ENCODE measurements around the gene DIMT1. TPM values are rescaled to one million over a fixed set of nuclear protein-coding genes. Genes with fewer than 3 reads are reported as not detected.
A peak's percentile ranks its signal among the peaks of the same experiment; 100 is the strongest.

The DIMT1 gene
- 21.5 TPM for total RNA-seq

- ATAC-seq = peak; percentile 100
Observed at GRCh38 chr5:62403411-62404250, at the start of gene DIMT1. TSS of gene DIMT1 (minus strand) at chr5:62403905. CDS start at chr5:62403772, 133 bp downstream.

DNA sequence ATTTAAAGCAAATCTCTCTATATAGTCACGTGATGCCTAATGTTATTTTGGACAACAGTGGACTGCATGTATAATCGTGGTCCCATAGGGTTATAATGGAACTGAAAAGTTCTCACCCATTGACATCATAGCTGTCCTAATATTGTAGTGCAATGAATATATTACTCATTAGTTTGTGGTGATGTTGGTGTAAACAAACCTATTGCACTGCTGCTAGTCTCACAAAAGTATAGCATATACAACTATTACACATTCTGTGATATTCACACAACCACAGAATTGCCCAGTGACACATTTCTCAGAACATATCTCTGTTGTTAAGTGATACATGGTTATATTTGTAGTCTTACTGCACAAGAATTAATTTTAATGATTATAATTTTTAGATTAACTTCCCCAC, 46.6 kb upstream of the DIMT1 start:
- ATAC-seq = no peak

DNA sequence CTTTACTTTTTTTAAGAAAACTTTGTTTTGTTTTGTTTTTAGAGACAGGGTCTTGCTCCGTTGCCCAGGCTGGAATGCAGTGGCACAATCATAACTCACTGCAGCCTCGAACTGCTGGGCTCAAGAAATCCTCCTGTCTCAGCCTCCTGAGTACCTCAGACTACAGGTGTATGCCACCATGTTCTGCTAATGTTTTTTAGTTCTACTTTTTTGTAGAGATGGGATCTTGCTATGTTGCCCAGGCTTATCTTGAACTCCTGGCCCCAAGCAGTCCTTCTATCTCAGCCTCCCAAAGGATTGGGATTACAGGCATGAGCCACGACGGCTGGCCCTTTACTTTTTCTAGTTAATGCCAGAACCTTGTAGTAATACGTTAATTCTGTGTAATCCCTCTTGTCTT, 44.8 kb upstream of the DIMT1 start:
- no peak for ATAC-seq

GRCh38 chr5:62432621-62433064, 28.9 kb upstream of the DIMT1 start:
- no peak for ATAC-seq

DNA sequence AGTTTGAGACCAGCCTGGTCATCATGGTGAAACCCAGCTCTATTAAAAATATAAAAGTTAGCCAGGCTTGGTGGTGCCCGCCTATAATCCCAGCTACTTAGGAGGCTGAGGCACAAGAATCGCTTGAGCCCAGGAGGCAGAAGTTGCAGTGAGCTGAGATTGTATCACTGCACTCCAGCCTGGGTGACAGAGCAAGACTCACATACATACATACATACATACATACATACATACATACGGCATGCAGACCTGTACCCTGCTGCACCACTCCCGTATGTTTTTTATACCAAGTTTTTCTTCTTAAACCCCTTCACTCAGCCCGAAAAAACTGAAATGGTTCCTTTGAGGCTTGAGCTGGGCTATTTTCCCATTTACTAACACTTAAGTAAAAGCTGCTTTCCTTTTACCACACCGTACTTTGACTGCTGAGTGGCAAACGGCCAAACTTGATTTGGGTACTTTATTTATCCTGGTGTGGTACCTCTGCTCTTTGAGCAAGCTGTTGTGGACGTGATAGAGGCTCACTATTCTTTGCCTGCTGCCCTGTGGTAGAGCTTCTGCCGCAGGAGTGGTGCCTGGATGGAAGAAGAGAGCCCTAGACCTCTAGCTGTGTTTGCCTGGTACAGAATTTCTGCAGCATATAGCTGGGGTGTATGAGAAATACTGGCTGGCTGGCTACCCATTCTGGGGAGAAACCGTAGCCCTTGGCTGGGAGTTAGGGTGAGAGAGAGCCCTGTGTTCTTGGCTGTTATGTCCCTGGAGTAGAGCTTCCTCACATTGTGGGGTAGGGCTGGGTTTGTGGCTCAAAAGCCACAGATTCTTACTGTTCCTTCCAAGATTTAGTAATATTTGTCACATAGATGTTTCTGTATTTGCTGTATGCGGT, 28.3 kb upstream of the DIMT1 start:
- ATAC-seq = no peak

- no peak for ATAC-seq
Observed at GRCh38 chr5:62424763-62425162, 21.1 kb upstream of the DIMT1 start.

- ATAC-seq = no peak
Observed at GRCh38 chr5:62421414-62421813, 17.7 kb upstream of the DIMT1 start.

DNA sequence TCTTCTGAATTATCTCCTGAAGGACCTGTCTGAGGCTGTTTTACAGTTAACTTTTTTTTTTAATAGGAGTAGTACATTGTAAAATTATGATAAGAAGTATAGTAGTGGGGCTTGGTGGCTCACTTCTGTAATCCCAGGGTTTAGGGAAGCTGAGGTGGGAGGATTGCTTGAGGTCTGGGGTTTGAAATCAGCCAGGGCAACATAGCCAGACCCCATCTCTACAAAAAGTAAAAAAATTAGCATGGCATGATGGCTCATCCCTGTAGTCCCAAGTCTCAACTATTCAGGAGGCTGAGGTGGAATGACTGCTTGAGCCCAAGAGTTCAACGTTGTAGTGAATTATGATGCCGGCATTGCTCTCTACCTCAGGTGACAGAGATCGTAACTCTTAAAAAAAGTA, 15.9 kb upstream of the DIMT1 start:
- ATAC-seq = no peak

GRCh38 chr5:62418462-62419076, 14.9 kb upstream of the DIMT1 start:
- no peak for ATAC-seq

DNA sequence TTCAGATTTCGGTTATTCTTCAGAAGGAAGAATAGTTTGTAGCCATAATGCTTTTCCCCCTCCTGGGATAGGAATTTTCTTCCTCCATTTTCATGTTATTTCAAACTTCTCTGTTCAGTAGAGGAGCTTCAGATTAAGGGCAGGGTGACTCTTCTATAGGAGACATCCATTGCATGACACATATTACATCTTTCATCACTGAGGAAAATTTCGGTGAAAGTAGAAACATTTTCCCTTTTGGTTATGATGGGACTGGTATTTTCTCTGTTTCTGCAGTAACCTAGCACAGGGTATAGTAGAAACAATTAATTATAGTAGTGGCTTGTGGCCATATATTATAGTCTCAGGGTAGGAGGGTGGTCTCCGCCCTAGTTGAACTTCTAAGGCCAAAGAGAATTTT, 10.0 kb upstream of the DIMT1 start:
- ATAC-seq = no peak

- ATAC-seq = peak; percentile 100
Observed at GRCh38 chr5:62412549-62413329, 9.0 kb upstream of the DIMT1 start, which contains the start of gene IPO11. TSS of gene IPO11 (plus strand) at chr5:62412763. CDS start at chr5:62437280, 24,517 bp downstream.

DNA sequence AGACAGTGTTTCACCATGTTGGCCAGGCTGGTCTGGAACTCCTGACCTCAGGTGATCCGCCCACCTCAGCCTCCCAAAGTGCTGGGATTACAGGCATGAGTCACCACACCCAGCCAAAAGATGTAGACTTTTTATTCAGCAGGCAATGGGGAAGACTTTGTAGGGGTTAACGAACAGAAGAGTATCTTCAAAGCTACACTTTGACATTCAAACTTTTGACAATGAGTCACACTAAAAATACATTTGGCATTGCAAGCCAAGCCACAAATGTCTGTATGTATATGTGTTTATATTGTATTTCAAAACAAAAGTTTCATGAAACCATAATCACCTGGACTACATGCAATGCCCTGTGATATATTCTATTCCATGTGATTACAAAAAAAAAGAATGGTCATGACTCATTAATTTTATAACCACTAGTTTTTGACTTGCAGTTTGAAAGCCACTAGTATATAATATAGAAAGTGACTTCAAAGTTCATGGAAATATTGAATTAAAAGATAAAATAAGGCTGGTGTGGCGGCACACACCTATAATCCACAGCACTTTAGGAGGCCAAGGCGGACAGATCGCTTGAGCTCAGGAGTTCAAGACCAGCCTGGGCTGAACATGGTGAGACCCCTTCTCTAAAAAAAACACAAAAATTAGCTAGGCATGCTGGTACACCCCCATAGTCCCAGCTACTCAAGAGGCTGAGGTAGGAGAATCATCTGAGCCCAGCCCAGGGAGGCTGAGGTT, 8.3 kb downstream of the DIMT1 start:
- ATAC-seq = peak; percentile 35

DNA sequence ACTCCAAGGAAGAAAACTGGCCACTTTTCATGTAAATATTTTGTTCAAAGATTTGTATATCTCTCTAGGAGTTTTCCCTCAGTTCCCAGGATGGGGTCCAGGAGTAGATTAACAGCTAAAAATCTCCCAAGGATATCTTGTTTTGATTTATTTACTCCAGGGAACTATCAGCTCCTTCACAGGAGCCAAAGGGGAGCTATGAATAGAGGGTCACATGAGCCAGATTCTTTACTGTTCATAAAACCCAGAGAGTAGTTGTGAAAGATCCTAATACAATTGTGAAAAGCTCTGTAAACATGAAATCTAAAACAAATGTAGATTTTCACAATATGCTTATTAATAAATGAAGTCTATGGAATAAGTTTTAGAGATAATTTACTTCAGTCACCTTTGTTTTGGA, 16.9 kb downstream of the DIMT1 start:
- no peak for ATAC-seq

- ATAC-seq = peak; percentile 57
Observed at GRCh38 chr5:62385816-62386400, 17.8 kb downstream of the DIMT1 start.

GRCh38 chr5:62385131-62385530, 18.6 kb downstream of the DIMT1 start:
- peak; percentile 78 for ATAC-seq

DNA sequence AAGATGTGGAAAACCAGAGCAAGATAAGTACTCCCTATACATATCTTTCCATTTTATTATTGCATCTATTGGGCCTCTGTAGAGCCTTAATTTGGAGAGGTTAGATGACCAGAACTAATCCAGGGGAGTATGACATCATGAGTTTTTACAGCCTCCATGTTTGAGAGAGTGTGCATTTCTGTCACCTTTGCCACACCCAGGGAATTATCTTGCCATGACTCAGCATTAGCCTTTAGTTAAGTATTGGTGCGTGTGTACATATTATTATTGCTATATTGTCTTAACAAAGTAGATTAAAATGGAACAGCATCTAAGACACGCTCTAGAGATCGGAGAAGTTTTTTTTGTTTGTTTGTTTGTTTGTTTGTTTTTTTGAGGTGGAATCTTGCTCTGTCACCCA, 27.6 kb downstream of the DIMT1 start:
- ATAC-seq = peak; percentile 87

- peak; percentile 61 for ATAC-seq
Observed at GRCh38 chr5:62375627-62376026, 28.1 kb downstream of the DIMT1 start.

GRCh38 chr5:62374090-62374489, 29.6 kb downstream of the DIMT1 start:
- no peak for ATAC-seq

DNA sequence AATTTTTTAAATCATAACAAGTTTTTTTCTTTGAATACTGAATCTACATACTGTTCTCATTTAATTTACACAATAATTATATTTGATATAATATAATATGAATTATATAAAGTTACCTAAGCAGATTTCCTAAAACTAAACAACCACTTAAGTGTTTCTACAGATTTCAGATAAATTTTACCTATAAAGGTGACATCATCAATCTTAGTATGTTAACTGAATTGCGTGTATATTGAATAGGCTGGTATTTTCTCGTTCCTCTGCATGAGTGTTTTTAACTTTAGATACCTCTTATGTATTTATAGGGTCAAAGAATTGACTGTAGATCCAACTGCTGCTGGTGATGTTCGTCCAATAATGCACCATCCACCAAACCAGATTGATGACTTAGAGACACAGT, 30.3 kb downstream of the DIMT1 start:
- ATAC-seq = no peak

DNA sequence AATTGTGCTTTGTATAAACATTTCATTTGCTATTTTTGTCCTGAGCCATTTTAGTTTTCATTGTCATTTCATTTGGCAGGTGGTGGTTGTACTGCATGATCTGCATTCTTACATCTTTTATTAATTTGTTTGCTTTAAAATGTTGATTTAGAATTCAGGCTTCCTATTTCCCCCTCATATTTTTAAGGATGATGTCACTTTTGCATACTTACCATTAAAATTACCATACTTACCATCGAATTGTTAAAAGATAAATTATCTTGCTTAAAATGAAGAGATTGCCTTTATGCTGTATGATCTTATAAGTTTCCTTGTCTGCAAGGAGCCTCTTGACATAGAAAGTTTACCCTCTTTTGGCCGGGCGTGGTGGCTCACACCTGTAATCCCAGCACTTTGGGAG, 31.1 kb downstream of the DIMT1 start:
- ATAC-seq = no peak

DNA sequence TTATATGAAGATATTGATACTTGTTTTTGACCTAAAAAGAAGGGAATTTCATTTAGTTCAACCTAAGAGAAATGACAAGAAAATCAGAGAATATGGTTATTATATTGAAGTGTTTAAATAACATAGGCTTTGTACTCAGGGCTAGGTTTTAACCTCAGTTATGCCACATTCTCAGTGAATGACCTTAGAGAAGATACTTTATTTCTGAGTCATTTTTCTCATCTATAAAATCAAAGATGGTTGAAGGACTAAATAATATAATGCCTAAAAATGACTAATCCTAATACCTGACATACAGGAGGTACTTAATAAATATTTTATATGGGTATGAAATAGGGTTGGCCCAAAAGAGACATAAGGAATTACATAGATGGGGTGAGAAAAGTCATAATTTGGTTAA, 32.3 kb downstream of the DIMT1 start:
- no peak for ATAC-seq
